HG03521 (cell line): ENCODE results near the gene PRPF40B.

Experiments
- ATAC-seq: cut with Tn5 transposase; IDR thresholded peaks from one replicate; pipeline ENCODE4 v1.9.1; 2021; ENCODE audit warnings: mild to moderate bottlenecking, moderate library complexity; ENCODE audit not compliant: unreplicated experiment

PRPF40B gene

DNA sequence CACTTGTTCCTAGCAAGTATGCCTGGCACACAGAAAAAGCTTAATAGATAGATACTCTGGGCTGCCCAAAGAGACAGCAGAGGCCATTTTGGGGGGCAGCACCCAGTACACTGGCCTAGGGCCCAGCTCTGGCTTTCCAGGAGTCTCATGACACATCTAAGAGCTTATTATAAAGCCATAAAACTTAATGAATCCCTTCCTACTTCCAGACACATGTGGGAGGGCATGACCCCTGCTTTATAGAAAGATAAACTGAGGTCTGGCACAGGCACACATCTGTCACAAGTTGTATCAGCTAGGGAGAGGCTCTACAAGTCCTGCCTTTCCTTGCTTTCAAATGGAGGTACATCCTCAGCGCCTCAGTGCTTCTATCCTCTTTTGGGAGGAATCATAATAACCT is 56.7 kb downstream of the PRPF40B start:
- no peak for ATAC-seq

DNA sequence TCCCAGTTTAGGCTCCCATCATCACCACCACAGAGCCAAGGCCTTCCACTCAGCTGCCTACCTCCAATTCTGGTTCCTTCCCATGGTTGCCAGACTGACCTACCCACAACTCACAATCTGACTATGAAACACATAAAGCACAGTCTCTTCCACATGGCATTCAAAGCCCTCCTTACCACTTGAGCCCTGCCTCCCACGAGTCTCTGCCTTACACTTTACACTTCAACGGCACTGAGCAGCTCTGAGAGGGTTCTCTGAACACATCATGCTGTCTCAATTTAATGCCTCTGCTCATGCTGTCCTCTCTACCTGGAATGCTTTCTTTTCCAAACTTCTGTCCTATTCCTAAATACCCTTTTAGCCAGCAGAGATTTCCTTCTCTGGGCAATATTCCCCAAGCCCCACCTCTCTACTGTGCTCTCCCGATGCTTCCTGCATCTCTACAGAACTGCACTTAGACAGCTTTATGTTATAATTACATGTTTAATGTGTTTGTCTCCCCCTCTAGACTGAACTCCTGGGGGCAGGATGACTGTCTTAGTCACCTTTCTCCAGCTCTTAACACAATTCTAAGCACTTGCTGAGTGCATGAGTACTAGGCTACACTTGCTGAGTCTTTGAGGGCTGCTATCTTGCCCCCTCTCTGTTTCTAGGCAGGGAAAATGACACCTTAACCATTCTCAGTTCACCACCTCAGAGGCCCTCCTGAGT is 60.4 kb downstream of the PRPF40B start:
- ATAC-seq = no peak

DNA sequence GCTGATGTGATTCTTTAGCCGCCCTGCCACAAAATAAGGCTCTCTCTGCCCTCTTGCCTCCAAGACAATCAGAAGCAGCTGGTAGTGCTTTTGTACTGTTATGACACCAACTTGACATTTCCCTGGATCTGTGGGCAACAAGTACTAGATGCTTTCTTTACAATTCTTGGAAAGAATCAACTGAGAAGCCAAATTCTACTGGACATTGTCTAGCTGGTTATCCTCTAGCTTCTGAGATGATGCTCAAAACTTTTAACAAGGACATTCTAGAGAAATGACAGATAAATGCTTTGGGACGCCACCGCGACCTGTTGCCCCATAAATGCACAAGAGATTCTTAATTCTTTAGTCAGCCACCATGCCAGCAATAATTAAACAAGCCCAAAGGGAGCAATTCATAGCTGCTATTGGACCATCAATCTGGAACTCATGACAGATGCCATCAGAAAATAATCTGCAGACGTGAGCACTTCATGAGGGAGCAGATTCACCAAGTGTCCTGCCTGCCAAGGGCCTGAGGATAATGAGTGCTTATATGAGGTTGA is 61.0 kb downstream of the PRPF40B start:
- no peak for ATAC-seq

DNA sequence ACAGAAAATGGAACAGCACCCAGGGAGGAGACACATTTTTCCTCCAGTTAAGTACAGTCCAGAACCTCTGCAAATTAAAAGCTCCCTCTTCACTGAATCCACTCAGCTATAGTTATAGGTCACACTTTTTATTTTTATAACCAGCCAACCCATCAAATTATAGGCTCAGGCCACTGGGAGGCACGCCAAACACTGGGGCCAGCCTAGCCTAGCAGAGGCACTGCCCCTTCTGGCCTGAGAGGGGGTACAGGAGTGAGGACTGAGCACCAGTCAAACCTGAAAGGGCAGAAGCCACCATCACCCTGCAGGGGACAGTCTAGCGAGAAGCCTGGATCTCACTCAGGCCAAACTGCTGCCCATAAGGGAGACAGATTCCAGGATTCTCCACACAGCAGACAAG is 64.6 kb downstream of the PRPF40B start:
- no peak for ATAC-seq

DNA sequence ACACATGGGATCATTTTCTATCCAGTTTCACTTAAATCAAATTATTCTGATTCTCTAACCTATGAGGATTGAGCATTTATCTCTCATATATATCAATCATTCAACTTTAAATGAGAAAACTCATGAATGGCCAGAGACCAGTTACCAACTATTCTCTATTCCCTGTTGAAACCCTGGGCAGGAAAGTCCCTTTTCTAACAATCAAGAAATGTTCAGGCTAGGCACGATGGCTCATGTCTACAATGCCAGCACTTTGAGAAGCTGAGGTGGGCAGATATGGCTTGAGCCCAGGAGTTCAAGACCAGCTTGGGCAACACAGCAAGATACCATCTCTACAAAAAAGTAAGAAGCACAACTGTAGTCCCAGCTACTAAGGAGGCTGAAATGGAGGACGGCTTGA is 65.9 kb downstream of the PRPF40B start:
- no peak for ATAC-seq

DNA sequence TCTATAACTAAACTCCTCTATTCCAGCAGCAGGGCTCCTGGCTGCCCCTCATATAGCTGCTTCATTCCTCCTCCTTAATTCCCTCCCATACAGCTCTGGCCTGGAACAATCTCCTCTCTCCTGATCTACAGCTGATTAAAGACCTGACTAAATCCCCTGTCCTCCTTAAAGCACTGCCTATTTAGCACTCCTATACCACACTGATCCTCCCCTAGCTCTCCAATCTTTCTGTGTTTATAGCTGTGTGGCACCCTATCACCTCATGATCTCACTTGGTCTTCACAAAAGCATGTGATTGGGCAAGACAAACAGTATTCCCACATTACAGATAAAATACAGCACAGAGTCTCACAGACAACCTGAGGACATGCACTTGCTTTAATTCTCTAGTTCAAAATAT is 66.4 kb downstream of the PRPF40B start:
- ATAC-seq = no peak

DNA sequence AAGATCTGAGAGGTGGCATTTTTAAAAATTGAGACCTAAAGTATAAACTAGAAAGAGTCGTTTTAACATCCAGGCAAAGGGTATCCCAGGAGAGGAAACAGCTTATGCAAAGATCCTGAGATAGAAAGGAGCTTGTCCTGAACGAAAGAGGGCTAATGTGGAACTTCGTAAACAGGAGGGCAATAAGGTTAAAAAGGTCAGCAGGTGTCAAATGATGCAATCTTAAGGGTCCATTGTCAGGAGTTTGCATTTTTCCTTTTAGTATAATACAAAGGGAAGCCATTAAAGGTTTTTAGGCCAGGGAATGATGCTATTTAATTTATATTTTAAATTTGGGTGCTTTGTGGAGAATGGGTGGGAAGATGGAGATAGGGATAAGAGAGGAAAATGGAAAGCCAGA is 69.5 kb downstream of the PRPF40B start:
- no peak for ATAC-seq

DNA sequence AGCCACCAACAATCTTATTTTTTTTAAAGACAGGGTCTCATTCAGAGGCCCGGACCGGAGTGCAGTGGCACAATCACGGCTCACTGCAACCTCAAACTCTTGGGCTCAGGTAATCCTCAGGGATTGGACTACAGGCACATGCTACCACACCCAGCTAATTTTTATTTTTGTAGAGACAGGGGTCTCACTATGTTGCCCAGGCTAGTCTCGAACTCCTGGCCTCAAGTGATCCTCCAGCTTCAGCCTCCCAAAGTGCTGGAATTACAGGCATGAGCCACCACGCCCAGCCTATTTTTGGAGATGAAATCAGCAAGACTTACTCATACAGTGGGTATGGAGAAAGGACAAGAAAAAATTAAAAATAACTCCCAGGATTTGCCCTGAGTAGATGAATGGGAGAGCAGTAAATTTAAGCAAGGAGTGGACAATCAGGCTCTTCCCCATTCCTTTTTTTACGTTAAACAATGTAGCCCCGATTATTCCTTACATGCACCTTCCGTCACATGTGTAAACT is 70.6 kb downstream of the PRPF40B start:
- ATAC-seq = no peak
